Activated CD8-positive, alpha-beta memory T cell treated with anti-CD3 and anti-CD28 coated beads, Interleukin-2, amount 10 ng/mL, durations not matched to agents 7 days and 5 days (primary cell): ENCODE data around the gene POLR2F. TPM values are rescaled to one million over a fixed set of nuclear protein-coding genes. Genes with fewer than 3 reads are reported as not detected.
"Not testable (repeated sequence)": the region's sequence is repeated elsewhere in the genome, so short reads cannot be mapped to it uniquely, and the experiment has no call there.

ENCODE experiments used
- ATAC-seq: fragments of 150-1000 bp; cut with Tn5 transposase; one replicate; pipeline ENCODE4 v1.10.0; 2021; ENCODE audit warnings: moderate library complexity
- CTCF ChIA-PET: fragments of 350-600 bp; sonication (Branson Sonifier 250); formaldehyde crosslinking; loops from one replicate; lab custom pipeline; 2021; ENCODE audit warnings: antibody characterized with exemption; lab: Charles Lee
- DNase-seq: peaks from one replicate; pipeline ENCODE4 v3.0.0-alpha.2; 2020
- H3K27ac Mint-ChIP-seq: one replicate; pipeline ENCODE4 v1.8.0; 2021; ENCODE audit warnings: mild to moderate bottlenecking, mixed read lengths
- H3K27me3 Mint-ChIP-seq: one replicate; pipeline ENCODE4 v1.8.0; 2021; ENCODE audit warnings: mixed read lengths
- H3K36me3 Mint-ChIP-seq: one replicate; pipeline ENCODE4 v1.8.0; 2021; ENCODE audit warnings: mild to moderate bottlenecking, mixed read lengths
- H3K4me1 Mint-ChIP-seq: one replicate; pipeline ENCODE4 v1.8.0; 2021; ENCODE audit warnings: mixed read lengths
- H3K4me3 Mint-ChIP-seq: one replicate; pipeline ENCODE4 v1.8.0; 2021; ENCODE audit warnings: mild to moderate bottlenecking, moderate library complexity, mixed read lengths
- H3K9me3 Mint-ChIP-seq: one replicate; pipeline ENCODE4 v1.8.0; 2022; ENCODE audit warnings: low read depth, mixed read lengths
- total RNA-seq, 2 experiments: library from RNA; stranded (reverse); gene quantifications; one replicate each; pipeline ENCODE4 v1.2.3, GENCODE V29; 2021

POLR2F gene
- total RNA-seq, 2 experiments from 2014 or later, result 77.4 to 81.0 TPM

GRCh38 chr22:37947142-37947795 is 6.2 kb upstream of the POLR2F start:
- not testable (repeated sequence) for H3K9me3 Mint-ChIP-seq, H3K4me1 Mint-ChIP-seq, ATAC-seq, DNase-seq, H3K4me3 Mint-ChIP-seq, H3K36me3 Mint-ChIP-seq, H3K27me3 Mint-ChIP-seq, H3K27ac Mint-ChIP-seq
- CTCF ChIA-PET, result interaction anchor here (0.7 kb wide), 1 partner anchor 310 kb away, joined by 3 read pairs; no protein-coding TSS in a partner anchor

DNA sequence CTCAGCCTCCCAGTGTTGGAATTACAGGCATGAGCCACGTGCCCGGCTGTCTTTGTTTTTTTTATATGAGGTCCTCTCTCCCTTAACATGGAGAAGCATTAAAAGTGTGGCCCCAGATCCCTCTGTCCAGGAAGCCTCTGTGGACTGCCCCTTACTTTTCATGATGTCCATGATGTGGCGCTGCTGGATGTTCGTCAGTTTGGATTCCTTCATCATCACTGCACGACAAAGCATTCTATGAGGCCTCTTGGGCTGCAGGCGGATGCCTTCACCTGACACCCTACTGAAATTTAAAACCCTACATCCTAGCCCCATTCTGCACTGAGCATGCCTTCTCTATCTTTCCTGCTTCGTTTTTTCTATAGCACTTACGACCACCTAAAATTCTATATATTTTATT is 2.2 kb upstream of the POLR2F start:
- CTCF ChIA-PET, result no interaction called here
- no peaks in the 10 kb centered on the region for H3K36me3 Mint-ChIP-seq
- peaks cover 25% of the 10 kb centered on the region for H3K4me1 Mint-ChIP-seq
- H3K27me3 Mint-ChIP-seq, result peaks cover 8% of the 10 kb centered on the region
- H3K4me3 Mint-ChIP-seq, result no peak overlapping the region
- DNase-seq (no peak), ATAC-seq (no peak)
- no peaks in the 10 kb centered on the region for H3K9me3 Mint-ChIP-seq
- no peak overlapping the region for H3K27ac Mint-ChIP-seq

GRCh38 chr22:37952629-37953028 is 870 bp upstream of the POLR2F start:
- not testable (repeated sequence) for ATAC-seq, H3K27me3 Mint-ChIP-seq, H3K27ac Mint-ChIP-seq, H3K9me3 Mint-ChIP-seq, H3K36me3 Mint-ChIP-seq, DNase-seq
- H3K4me3 Mint-ChIP-seq, result peak overlapping the region; percentile 90
- peaks cover 29% of the 10 kb centered on the region for H3K4me1 Mint-ChIP-seq
- CTCF ChIA-PET, result interaction anchor here (1.3 to 3.2 kb wide), 2 partner anchors 13 to 89 kb away, joined by 5 to 23 read pairs; no protein-coding TSS in a partner anchor

DNA sequence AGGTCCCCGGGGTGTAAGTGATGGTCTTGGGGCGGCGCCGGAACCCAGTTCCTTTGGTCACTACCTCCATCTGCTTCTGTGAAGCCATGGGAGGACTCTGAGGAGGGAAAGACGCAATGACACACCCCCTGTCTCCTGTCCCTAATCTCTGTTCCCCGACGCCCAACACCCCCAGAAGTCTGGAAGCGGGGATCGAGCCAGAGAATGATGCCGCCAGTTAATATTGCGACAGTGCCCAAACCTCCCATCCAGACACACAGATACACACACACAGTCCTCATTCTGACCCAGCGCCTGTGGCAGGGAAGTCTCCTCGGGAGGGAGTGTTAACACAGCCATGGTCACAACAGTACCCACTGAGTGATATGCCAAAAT is 450 bp upstream of the POLR2F start:
- H3K27ac Mint-ChIP-seq, result peak overlapping the region; percentile 92
- CTCF ChIA-PET, result interaction anchor here (0.9 to 3.2 kb wide), 11 partner anchors 12 to 616 kb away, joined by 3 to 23 read pairs (median 4); partner anchors contain the start of genes ANKRD54, GCAT and MICALL1
- peak; percentile 1 for ATAC-seq

DNA sequence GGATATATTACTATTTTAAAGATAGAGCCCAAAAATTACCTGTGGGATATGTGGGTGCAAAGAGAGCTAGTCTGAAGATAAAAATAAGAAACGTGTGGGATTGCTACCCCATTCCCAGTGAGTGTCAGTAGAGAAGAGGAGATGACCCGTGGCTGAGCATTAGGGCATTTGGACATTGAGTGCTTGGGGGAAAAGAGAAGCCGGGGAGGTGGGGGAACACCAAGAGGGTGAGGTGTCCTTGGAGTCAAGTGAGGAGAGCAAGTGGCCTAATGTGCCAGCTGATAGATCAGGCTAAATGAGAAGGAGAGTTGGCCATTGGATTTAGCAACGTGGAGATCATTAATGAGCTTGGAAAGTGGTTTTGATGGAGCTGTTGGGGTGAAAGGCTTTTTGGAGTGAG is 1.2 kb downstream of the POLR2F start:
- Mint-ChIP-seq H3K27ac (peak overlapping the region; percentile 13), H3K4me3 (peak overlapping the region; percentile 90), H3K9me3 (no peaks in the 10 kb centered on the region), H3K36me3 (peaks cover 24% of the 10 kb centered on the region), H3K4me1 (peaks cover 31% of the 10 kb centered on the region), H3K27me3 (peaks cover 8% of the 10 kb centered on the region)
- ATAC-seq (no peak), DNase-seq (no peak)
- CTCF ChIA-PET, result interaction anchor here (0.7 to 3.2 kb wide), 11 partner anchors 10 to 347 kb away, joined by 3 to 23 read pairs (median 4); partner anchors contain the start of gene MICALL1

More for the DNA sequence above, 450 bp upstream of the POLR2F start:
- Mint-ChIP-seq H3K4me1 (peaks cover 31% of the 10 kb centered on the region), H3K9me3 (no peaks in the 10 kb centered on the region), H3K4me3 (peak overlapping the region; percentile 90), H3K27me3 (peaks cover 8% of the 10 kb centered on the region), H3K36me3 (peaks cover 10% of the 10 kb centered on the region)
- no peak for DNase-seq

- Mint-ChIP-seq H3K4me1 (peaks cover 31% of the 10 kb centered on the region), H3K36me3 (peaks cover 26% of the 10 kb centered on the region)
- CTCF ChIA-PET, result interaction anchor here (1.4 to 3.2 kb wide), 2 partner anchors 9 to 22 kb away, joined by 5 to 23 read pairs; no protein-coding TSS in a partner anchor
- H3K27me3 Mint-ChIP-seq, H3K27ac Mint-ChIP-seq, DNase-seq, ATAC-seq, H3K9me3 Mint-ChIP-seq, H3K4me3 Mint-ChIP-seq: not testable (repeated sequence)
These were observed 2.4 kb downstream of the POLR2F start for GRCh38 chr22:37955825-37956397.

DNA sequence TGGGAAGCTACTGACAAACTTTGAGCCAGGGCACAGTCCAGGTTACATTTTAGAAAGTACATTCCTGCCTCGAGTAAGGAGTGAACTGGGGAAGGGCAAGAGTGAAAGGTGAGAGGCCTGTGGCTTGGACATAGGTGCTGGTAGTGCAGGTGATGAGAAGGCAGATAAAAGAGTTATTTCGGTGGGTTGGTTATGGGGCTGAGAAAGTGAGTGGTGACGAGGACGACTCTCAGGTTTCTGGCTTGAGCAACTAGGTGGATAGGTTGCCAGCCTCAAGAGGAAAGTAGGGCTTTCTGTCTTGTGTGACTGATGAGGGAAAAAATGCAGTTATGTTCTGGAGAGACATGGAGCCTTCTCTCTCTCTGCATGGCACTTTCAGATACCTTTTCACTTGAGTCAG is 3.7 kb downstream of the POLR2F start:
- Mint-ChIP-seq H3K27ac (no peak overlapping the region), H3K4me1 (peaks cover 29% of the 10 kb centered on the region), H3K36me3 (peaks cover 36% of the 10 kb centered on the region)

GRCh38 chr22:37959231-37959825 is 5.8 kb downstream of the POLR2F start:
- H3K36me3 Mint-ChIP-seq, result peaks cover 37% of the 10 kb centered on the region
- no peaks in the 10 kb centered on the region for H3K27me3 Mint-ChIP-seq
- ATAC-seq, result no peak
- no peaks in the 10 kb centered on the region for H3K9me3 Mint-ChIP-seq
- DNase-seq, result no peak
- peaks cover 15% of the 10 kb centered on the region for H3K4me1 Mint-ChIP-seq
- no peak overlapping the region for H3K4me3 Mint-ChIP-seq
- H3K27ac Mint-ChIP-seq, result no peak overlapping the region
- CTCF ChIA-PET, result interaction anchor here (0.7 to 1.4 kb wide), 5 partner anchors 9 to 504 kb away, joined by 3 read pairs; no protein-coding TSS in a partner anchor

More for the DNA sequence above, 3.7 kb downstream of the POLR2F start:
- CTCF ChIA-PET, result interaction anchor here (1.7 kb wide), 1 partner anchor 94 kb away, joined by 5 read pairs; no protein-coding TSS in a partner anchor
- H3K4me3 Mint-ChIP-seq, result no peak overlapping the region
- H3K9me3 Mint-ChIP-seq, result no peaks in the 10 kb centered on the region
- ATAC-seq (no peak), DNase-seq (no peak)
- peaks cover under 1% of the 10 kb centered on the region for H3K27me3 Mint-ChIP-seq

DNA sequence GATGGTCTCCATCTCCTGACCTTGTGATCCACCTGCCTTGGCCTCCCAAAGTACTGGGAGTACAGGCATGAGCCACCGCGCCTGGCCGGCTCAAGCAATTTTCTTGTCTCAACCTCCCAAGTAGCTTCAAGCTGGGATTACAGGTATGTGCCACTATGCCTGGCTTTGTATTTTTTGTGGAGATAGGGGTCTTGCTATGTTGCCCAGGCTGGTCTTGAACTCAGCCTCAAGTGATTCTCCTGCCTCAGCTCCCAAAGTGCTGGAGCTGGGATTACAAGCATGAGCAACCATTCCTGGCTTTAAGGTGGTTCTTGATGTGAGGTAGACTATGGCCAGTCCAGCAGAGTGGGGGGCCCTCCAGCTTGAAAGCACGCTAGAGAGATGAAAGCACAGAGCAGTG is 7.6 kb downstream of the POLR2F start:
- CTCF ChIA-PET, result interaction anchor here (0.8 to 0.9 kb wide), 2 partner anchors 94 to 98 kb away, joined by 3 read pairs; no protein-coding TSS in a partner anchor
- H3K36me3 Mint-ChIP-seq, result peaks cover 37% of the 10 kb centered on the region
- H3K4me1 Mint-ChIP-seq, result peaks cover 8% of the 10 kb centered on the region
- DNase-seq (no peak), ATAC-seq (no peak)
- no peak overlapping the region for H3K27ac Mint-ChIP-seq
- no peaks in the 10 kb centered on the region for H3K9me3 Mint-ChIP-seq
- no peaks in the 10 kb centered on the region for H3K27me3 Mint-ChIP-seq
- no peak overlapping the region for H3K4me3 Mint-ChIP-seq

DNA sequence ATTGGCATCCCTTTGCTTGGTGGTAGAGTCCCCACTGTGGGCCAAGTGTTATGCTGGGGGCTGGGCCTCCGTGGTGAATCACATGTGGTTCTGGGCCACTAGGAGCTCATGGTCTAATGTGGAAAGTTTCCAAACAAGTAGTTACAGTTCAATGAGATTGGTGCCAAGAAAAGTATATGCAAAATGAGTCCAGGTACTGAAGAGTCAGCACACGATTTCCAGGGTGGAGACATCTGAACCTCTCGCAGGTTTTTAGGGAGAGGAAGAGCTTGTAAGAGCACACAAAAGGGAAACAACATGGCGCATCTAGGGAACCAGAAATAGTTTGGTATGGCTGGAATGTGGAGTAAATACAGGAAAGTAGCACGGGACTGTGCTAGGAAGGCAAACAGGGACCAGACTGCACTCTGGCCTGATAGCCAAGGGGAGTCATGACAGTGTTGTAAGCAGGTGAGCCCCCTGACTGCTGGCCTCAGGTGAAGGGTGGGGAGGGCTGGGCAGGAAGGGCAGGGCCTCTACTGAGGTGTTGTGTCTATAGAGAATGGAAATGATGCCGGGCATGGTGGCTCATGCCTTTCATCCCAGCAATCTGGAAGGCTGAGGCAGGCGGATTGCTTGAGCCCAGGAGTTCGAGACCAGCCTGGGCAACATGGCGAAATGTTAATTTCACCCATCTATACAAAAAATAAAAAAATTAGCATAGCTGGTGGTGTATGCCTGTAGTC is 12.6 kb downstream of the POLR2F start:
- DNase-seq (no peak), ATAC-seq (no peak)
- H3K4me3 Mint-ChIP-seq, result no peak overlapping the region
- no peaks in the 10 kb centered on the region for H3K27me3 Mint-ChIP-seq
- peaks cover 1% of the 10 kb centered on the region for H3K4me1 Mint-ChIP-seq
- no peak overlapping the region for H3K27ac Mint-ChIP-seq
- H3K36me3 Mint-ChIP-seq, result peaks cover 12% of the 10 kb centered on the region
- CTCF ChIA-PET, result interaction anchor here (0.7 to 3.6 kb wide), 18 partner anchors 11 to 225 kb away, joined by 3 to 23 read pairs (median 4); partner anchors contain the start of genes C22orf23, MICALL1 and POLR2F
- no peaks in the 10 kb centered on the region for H3K9me3 Mint-ChIP-seq

DNA sequence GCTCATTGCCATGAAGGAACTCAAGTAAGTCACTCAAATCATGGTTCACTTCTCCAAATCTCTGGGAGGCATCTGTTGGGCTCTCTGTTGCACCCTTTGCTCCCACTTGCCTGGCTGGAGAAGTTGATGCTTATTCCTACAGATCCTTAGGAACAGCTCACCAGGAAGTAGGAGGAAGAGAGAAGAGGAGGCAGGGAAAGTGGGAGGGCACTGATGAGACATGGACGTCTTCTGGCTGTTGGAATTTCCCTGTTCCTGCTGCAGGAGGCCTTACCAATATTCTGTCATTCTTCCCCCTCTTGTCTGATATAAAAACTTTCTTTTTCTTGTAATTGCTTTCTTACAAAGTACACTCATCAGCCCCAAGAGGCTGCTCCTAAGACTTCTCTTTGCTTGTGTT is 13.6 kb downstream of the POLR2F start:
- no peak for DNase-seq
- Mint-ChIP-seq H3K27me3 (no peaks in the 10 kb centered on the region), H3K36me3 (peaks cover 4% of the 10 kb centered on the region), H3K27ac (no peak overlapping the region), H3K4me1 (peaks cover 1% of the 10 kb centered on the region), H3K9me3 (no peaks in the 10 kb centered on the region), H3K4me3 (no peak overlapping the region)
- ATAC-seq, result no peak
- CTCF ChIA-PET, result interaction anchor here (1.0 to 3.6 kb wide), 2 partner anchors 33 to 149 kb away, joined by 6 to 15 read pairs; no protein-coding TSS in a partner anchor

GRCh38 chr22:37967637-37968451 is 14.3 kb downstream of the POLR2F start:
- ATAC-seq, result no peak
- no peaks in the 10 kb centered on the region for H3K27me3 Mint-ChIP-seq

More at GRCh38 chr22:37967637-37968451, 14.3 kb downstream of the POLR2F start:
- peaks cover 1% of the 10 kb centered on the region for H3K4me1 Mint-ChIP-seq
- CTCF ChIA-PET, result interaction anchor here (1.0 to 1.4 kb wide), 2 partner anchors 62 to 150 kb away, joined by 4 to 6 read pairs; no protein-coding TSS in a partner anchor
- no peak for DNase-seq
- H3K36me3 Mint-ChIP-seq, result peaks cover 2% of the 10 kb centered on the region
- H3K4me3 Mint-ChIP-seq, result no peak overlapping the region
- no peaks in the 10 kb centered on the region for H3K9me3 Mint-ChIP-seq
- no peak overlapping the region for H3K27ac Mint-ChIP-seq
